COLO668 (cell line): ENCODE results near the gene ATP1A2.

ENCODE experiments used
- DNase-seq: peaks from one replicate; lab custom pipeline; 2025; ENCODE audit not compliant: unreplicated experiment; lab: John Stamatoyannopoulos, UW

ATP1A2 gene

DNA sequence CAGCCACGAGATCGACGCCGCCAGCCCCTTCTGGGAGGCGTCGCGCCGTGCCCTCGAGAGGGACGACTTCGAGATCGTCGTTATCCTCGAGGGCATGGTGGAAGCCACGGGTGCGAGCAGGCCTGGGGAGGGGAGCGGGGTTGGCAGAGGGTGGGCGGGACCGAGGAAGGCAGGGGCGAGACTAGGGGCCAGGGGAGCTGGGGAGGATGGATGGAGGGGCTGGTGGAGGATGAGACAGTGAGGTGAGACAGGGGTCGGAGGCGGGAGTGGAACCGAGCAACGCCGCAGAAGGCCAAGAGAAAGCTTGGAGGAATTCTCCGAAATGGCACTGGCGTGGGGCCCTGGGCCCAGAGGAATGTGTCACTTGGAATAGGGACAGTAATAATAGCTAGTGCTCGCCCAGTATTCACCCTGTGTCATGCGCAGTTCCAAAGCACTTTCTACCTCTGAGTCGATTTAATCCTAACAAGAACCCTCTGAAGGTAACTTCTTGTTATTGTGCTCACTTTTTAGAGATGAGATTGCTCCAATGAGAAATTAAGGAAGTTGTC lies 30.7 kb upstream of the ATP1A2 start:
- no peak for DNase-seq

DNA sequence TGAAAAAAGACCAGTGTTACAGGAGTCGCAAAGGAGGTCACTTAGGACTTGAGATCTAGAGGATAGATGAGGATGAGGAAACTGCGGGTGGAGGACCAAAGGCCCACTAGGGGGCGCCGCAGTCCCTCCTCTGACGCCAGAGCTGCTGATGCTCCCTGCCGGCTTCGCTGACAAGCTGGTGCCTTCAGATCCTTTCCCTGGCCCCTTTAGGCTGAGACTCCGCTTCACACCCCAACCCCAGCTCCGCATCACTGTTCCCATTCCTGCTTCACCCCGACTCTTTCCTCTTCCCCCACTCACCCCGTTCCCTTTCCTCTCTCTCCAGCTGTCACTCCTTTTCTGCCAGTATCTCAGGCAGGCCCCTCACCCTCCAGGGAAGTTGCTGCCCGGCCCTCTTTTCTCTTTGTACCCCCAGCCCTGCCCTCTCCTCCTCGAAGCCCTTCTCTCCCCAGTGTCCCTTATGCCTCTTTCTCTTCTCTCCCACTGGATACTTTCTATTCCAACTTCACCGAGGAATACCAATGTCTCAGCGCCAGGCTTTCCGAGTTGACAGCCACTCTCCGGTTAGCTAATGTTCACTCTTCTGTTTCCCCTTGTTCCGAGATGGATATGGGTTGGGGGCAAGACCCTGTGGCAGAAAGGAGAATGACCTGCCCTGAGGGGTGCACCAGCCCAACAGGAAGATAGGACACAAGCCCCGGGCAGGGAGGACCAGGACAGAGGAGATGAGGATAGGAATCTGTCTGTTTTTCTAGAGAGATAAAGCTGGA lies 29.7 kb upstream of the ATP1A2 start:
- peak; percentile 75 for DNase-seq

DNA sequence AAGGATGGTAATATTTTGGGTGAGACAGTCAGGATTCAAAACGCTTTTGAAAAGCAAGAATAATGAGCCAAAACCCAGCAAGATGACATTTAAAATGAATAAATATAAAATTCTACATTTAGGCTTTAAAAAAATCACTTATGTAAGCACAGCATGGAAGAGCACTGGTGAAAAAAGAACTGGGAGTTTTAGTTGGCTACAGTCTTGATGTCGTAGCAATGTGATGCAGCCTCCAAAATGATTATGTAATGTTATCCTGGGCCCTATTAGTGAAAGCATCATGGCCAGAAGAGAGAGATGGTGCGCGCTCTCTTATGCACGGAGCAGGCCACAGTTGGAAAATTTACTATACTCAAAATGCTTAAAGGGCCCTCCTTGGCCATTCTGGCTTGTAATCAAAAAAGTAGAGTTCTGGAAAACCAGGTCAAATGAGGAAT lies 29.1 kb upstream of the ATP1A2 start:
- no peak for DNase-seq

DNA sequence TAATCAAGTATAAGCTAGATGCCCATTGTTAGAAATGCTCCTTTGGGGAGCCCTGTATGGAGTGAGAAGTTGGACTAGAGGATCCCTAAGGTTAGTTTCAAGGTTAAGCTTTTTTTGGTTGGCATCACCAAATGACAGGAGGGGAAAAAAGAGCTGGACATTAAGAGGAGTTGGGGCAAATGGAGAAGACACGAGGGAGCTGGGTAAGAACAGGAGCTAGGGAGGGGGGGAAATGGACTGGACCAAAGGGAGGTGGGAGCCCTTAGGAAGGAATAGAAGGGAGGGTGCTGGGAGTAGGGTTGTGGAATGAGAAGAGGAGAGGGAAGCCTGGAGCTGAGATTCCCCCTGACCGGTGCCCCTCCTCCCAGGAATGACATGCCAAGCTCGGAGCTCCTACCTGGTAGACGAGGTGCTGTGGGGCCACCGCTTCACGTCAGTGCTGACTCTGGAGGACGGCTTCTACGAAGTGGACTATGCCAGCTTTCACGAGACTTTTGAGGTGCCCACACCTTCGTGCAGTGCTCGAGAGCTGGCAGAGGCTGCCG lies 28.4 kb upstream of the ATP1A2 start:
- no peak for DNase-seq

DNA sequence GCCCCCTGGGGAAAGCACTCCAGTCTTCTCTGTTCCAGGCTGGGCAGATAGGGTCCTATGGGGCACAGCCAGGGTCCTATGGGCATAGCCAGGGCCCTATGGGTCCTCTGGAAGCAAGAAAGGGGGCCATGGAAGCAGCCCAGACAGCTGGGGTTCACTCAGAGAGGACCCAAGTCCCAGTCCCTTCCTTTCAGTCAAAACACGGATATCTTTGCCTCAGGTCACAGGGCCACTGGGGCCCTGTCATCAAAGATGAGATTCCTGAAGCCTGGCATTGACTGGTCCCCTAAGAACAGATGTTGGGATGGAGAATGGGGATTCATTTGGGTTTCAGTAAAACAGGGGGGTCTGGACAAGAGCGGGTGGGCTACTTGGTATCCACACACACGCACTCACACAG lies 25.7 kb upstream of the ATP1A2 start:
- DNase-seq, result no peak

DNA sequence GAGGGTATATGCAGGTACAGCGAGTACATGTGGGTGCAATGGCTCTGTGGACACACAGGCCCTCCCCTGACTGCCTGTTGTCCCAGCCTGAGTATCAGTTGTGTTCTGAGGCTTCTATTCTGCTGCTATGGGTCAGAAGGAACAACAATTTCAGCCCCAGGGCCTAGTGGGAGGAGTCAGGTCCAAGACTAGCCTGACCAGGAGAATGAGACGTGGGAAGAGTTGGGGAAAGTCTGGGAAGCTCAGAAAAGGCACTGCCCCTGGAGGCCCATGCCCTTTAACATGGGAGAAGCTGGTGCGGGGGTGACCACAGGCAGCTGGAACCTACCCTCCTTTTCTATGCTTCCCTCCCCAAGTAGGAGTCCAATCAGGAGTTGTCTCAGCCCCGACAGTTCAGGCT lies 24.8 kb upstream of the ATP1A2 start:
- no peak for DNase-seq

DNA sequence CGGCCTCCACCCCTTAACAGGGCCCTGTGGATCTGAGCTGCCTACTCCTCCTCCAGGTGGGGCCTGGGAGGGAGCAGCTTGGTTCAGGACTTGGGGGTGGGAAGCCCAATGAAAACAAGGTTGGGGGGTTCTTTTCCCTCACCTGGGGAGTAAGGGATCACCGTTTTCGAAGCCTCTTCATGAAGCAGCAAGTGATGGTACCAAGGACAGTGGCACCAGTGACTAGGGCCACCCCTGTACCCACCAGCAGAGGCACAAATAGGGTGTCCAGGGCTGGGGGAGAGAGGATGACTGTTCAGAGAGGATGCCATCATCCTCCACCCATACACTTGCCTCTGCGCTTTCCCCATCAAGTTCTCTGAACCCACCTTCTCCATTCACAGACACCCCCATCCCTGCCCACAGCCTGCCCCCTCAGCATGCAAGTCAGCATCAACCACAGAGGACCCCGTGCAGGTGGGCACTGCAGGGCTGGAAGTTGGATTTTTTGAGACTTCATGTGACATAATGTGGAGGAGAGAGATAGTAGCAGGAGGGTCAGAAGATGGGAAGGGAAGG lies 23.8 kb upstream of the ATP1A2 start:
- DNase-seq, result no peak

DNA sequence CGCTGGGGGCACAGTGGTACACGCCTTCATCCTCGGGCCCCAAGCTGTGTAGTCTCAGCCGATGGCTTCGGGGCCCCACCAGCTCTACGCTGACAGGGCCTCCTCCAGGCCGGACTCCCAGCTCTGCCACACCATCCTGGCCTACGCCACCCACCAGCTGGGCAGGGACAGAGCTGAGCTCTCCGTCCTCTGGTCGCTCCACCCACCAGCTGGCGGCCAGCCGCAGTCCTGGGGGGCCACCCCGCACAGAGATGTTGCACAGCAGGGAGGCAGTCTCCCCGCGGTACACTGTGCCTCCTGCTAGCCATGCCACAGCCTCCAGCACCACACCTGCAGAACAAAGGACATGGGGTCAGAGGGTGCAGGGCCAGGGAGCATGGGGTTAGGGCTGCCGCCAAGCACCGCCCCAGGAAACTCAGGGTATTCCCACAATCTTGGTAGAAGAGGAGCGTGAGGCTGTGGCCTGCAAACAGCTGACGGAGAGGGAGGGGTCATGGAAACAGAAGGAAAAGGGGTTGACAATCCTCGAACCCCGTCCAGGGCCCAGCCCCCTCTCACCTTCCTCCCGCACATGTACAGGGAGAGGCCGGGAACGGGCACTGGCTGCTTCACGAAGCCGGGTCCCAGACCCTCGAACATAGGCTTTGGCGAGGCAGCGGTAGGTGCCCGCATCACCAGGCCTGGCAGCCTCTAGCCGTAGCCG lies 23.0 kb upstream of the ATP1A2 start:
- DNase-seq, result no peak

DNA sequence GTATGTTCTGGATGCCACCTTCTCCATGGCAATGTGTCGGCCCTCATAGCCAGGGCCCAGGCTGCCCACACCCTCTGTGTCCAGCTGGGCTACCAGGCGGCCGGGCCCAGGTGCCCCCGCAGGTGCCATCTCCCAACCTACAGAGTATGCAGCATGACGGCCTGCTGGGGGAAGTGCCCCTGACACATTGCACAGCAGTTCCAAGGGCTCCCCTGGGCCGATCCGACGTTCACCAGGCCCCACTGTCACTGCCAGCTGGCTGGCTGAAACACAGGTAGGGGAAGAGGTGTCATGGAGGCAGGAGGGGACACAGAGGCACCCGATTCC lies 22.5 kb upstream of the ATP1A2 start:
- DNase-seq, result no peak

DNA sequence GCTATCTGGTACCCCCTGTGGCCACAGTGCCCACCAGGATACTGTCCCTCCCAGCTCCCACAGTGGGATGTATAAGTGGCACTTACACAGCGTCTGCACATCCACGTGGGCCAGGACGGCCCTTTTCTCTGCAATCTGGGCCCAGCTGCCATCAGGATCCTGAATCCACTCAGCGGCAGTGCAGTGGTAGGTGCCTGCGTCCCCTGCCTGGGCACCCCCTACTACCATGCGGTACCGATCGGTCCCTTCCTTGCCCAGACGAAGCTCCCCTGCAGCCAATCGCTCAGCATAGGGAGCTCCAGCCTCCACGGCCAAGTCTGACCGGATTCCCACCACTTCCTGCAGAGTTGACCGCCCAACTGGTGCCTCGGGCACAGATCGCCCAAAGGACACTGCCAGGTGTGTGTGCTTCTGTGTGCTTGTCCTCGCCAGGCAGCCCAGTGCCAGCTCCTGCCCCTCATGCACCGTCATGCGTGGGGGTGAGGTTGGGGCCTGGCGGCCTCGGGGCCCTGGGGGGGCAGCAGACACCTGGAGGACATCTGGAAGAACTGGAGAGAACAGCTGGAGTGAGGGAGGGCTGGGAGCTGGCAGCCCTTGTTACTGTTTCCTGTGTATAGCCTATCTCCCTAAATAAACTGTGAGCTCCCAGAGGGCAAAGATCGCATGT lies 21.8 kb upstream of the ATP1A2 start:
- no peak for DNase-seq

DNA sequence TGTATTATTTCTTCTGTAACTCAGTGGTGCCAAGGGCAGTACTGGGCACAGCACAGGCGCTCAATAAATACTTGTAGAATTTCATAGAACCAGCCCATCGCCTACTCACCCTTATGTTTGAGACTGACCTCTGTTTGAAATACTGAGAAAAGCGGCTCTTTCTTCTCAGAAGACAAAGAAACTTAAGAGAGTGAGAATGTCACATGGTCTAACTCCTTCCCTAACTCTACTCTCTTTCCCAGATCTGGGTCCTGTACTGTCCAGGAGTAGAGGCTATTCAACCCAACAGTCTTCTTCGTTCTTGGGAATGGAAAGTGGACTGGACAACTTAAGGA lies 21.3 kb upstream of the ATP1A2 start:
- no peak for DNase-seq

DNA sequence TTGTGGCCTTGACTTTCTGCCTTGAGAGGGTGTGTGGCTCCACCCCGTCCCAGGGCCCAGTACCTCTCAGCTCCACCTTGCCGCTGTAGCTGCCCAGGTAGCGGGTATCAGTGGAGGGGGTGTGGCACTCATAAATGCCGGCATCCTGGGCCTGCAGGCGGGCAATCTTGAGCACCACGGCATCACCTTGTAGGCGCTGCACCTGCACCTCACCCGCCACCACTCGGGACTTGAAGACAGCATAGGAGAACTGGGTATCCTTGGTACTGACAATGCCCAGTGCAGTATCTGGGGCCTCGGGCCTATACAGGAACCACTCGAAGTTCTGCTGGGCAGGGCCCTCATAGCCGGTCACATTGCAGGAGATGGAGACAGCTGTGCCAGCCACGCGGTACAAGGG lies 20.8 kb upstream of the ATP1A2 start:
- DNase-seq, result no peak

DNA sequence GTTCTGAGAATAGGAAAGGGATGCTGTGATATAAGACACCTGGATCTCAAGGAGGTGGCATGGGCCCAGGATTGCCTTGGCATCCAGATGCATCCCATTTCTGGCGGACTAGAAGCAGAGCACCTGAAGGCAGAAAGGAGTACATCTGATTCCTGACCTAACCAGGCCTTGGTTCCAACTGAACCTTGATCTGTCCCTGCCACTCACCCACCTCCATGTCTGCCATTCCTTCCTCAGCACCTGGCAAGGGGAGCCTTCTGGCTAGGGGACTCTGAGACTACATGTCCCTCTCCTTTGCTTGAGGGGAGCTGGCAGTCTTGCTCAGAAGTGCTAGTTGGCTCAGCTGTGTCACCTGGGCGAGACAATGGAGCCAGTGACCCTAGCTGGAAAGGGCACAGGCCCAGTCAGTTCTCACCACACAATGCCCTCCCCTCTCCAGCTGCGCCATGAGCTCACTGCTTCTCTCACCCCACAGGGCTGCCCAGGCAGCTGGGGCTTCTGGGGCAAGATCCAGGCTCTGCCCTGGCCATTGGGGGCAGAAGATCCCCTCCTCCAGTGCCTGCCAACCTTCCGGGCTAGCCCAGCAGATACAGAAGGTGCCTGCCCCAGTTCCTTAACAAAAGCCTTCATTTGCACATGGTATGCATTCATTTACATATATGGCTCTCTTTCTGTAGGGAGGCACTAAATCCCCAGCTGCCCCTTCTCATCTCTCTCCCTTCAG lies 20.0 kb upstream of the ATP1A2 start:
- peak; percentile 47 for DNase-seq

DNA sequence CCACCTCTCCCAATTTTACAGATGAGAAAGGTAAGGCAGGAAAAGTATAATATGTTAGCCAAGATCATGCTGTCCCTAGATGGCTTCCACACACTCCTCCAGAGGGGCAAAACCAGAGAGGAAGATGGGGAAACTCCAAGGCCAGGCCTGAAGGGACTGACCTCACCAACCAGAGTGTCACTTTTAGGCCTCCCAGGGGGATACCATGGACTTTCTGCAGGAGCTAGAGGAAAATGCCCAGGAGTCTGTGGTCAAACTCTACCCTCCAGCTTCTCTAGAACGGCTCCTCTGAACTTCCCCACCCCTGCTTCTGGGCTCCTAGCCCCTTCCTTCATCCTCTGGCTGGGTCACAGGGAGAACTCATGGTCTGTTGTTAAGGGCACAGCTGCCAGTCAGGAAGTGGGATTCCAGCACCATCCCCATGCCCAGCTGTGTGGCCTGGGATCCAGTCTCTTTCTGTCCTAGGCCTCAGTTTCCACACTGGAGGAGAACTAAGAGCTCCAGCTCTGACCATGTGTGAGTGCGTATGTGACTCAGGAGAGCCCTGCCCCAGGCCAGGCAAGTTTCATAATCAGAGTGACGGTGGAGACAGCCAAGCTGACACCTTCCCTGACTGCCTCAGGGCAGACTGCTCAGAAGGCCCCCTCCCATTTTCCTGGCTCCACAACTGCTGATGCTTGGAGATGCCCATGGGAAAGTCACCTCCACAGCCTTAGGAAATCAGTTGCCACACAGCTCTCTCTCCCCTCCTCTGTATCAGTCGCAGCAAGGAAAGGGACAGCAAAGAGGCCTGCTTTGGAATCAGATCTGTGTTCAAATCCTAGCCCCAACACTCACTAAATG lies 19.1 kb upstream of the ATP1A2 start:
- no peak for DNase-seq

DNA sequence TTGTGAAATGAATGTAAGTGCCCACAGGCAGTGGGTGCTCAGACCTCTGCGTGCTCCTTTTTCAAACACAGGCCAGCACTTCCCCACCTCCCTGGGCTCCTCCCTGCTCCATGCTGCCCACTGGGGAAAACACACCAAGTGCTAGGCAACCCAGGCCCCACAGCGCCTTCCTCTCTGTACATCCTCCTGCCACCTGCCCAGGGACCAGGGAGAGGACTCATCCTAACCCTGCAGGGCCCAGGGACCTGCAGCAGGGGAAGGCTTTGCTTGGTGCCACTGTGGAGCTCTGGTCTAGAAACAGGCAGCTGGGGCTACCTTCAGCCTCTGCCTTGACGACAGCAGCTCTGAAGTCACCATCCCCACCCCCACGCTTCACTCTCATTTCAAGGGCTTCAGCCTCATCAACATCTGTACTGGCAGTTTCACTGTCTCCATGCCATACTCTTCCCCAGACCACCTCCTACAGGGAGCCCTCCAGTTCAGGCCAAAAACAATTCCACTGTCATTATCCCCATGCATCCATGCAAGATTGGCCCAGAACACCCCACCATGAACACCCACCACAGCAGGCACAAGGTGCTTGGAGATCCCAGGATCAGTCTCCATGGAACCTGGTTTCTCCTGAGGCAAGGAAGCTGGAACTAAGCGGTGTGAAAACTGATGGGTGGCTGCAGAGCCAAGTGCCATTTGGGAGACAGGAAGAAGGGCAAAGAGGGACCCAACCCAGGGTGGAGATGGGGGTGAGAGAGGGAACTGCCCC lies 18.2 kb upstream of the ATP1A2 start:
- DNase-seq, result peak; percentile 24

DNA sequence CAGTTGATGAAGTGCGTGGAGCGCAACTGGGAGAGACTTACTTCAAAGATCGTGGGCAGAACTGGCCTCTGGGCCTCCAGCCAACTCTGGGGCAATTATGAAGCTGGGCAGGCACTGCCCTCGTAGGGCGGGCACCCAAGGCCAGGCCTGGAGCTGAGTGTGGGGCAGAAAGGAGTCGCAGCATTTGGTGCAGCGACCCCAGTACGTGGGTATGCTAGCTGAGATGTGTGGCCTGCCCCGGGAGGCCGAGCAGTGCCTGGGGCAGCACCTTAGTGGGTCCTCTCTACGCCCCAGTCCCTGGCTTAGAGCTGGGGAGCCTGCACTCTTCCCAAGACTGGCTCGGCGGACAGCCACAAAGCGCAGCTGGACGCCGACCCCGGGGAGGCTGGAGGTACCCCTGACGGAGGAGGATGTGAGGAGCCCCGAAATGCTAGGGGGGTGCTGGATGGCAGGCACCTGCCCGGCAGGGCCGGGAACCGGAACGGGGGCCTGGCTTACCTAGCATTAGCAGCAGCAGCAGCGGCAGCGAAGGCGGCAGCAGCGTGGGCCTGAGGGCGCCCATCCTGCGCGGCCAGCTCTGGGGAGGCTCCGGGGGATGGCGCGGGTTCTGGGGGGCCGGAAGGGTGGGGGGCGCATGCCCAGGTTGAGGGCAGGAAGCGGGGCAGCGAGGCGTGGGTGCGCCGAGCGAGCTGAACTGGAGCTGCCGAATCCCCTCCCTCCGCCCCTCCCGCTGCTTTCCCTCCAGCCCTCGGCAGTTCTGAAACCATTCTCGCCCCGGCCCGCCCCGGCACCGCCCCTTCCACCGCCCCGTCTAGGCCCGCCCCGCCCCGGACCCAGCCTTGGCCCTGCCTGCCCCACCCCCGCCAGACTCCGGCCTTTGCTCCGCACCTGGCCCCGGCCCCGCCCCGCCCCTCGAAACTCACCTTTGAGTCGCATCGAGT lies 17.4 kb upstream of the ATP1A2 start, which contains the start of gene IGSF8:
Gene IGSF8 (minus strand): TSS at position 709 of the 941 bp plus-strand sequence. CDS start 147 bp downstream, at position 562.
- peak; percentile 99 for DNase-seq

DNA sequence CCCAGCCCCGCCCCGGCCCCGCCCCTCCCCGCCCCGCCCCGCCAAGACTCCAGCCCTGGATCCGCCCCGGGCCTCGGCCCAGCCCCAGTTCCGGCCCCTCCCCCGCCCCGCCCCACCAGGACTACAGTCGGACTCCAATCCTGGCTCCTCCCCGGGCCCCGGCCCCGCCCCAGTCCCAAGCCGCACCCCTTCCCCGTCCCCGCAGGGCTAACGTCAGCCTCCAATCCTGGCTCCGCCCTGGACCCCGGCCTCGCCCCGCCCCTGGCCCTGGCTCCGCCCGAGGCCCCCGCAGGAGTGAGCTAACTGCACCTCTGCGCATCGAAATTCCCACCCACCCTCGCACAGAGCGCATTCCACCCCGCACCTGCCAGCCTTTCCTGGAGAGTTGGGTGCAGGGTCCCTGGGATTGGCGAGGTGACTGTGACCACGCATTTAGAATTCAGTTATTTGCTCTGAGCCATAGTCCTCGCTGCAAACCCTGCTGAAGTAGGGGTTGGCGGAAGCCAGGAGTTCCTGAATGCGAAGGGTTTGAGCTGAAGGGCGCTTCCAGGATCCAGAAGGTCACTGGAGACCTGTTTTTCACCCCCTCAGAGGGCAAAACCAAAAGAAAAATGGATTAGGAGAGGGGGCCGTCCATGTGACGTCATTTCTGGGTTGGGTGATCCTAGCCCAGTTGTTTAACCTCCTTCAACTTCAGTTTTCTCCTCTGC lies 16.6 kb upstream of the ATP1A2 start:
- DNase-seq, result peak; percentile 99
